Mucosa of descending colon (tissue), 3 donors: ENCODE data around the gene CIB1. TPM values are rescaled to one million over a fixed set of nuclear protein-coding genes. Genes with fewer than 3 reads are reported as not detected.
"Not testable (repeated sequence)": the region's sequence is repeated elsewhere in the genome, so short reads cannot be mapped to it uniquely, and the experiment has no call there.

Experiments used
- ATAC-seq: fragments of 200-7000 bp; cut with Tn5 transposase; one replicate; pipeline ENCODE4 v1.9.1; 2020; ENCODE audit warnings: mild to moderate bottlenecking, moderate library complexity
- DNase-seq, 3 donors: peaks; one replicate each; pipeline ENCODE4 v3.0.0-alpha.2; 2020
- H3K36me3 ChIP-seq: fragments of 200-600 bp; one replicate; pipeline ENCODE4 v1.8.0; 2021; ENCODE audit warnings: low read depth, mild to moderate bottlenecking
- H3K4me1 ChIP-seq: fragments of 200-600 bp; one replicate; pipeline ENCODE4 v1.8.0; 2021; ENCODE audit warnings: low read depth, mild to moderate bottlenecking
- H3K4me3 ChIP-seq: fragments of 200-600 bp; one replicate; pipeline ENCODE4 v1.8.0; 2021; ENCODE audit warnings: mild to moderate bottlenecking
- H3K9me3 ChIP-seq: fragments of 200-600 bp; one replicate; pipeline ENCODE4 v1.8.0; 2021; ENCODE audit warnings: mild to moderate bottlenecking
- intact Hi-C, 2 donors: fragments of 100-400 bp; cut with DNase I in 1 of 2; cut with micrococcal nuclease in 1 of 2; formaldehyde crosslinking; loops; one replicate each; pipeline versions ENCODE4 v1.11.0 to v1.11.1; 2022; cut with DNase I, micrococcal nuclease
- total RNA-seq, 3 donors: library from RNA; stranded (reverse); fragmentation: NEBNext Ultra II Directional in 2 of 3; extraction: Animal tissue kit (Norgen Biotek cat#: 25700) in 2 of 3; gene quantifications; one replicate each; pipeline versions ENCODE4 v1.2.1 to v1.2.4, GENCODE V29; 2021 to 2023
- TF ChIP-seq, protein P1 (sequence below): fragments of 200-600 bp; IDR thresholded peaks from one replicate; pipeline ENCODE4 v1.8.0; 2022; ENCODE audit warnings: antibody characterized with exemption, mild to moderate bottlenecking
- donor health status: DM: no; HTN: no; CAD: no; lungs with moderate emphysema.
- donor health status: DM: no; HTN: no; CAD: no.
- donor health status: DM: no; HTN: yes; CAD: no.

The CIB1 gene
- total RNA-seq, 3 donors from 2014 or later = 126 to 273 (median 209) TPM

DNA sequence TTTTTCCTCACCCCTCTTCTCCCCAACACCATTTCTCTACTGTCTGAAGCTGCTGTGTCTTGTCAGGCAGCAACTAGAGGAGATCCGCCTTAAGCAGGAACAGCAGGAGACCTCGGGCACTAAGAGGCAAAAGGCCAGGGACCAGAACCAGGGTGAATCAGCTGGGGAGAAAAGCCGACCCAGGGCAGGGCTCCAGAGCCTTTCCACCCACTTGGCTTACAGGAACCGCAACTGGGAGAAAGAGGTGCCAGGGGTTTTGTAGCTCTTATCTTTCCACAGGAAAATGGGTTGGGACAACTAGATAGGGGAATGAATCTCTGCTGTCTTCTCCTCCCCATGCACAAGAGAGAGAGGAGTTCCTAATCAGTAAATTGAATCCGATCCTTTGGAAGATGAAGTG is 28.7 kb upstream of the CIB1 start:
- TF ChIP-seq, protein P1, sequence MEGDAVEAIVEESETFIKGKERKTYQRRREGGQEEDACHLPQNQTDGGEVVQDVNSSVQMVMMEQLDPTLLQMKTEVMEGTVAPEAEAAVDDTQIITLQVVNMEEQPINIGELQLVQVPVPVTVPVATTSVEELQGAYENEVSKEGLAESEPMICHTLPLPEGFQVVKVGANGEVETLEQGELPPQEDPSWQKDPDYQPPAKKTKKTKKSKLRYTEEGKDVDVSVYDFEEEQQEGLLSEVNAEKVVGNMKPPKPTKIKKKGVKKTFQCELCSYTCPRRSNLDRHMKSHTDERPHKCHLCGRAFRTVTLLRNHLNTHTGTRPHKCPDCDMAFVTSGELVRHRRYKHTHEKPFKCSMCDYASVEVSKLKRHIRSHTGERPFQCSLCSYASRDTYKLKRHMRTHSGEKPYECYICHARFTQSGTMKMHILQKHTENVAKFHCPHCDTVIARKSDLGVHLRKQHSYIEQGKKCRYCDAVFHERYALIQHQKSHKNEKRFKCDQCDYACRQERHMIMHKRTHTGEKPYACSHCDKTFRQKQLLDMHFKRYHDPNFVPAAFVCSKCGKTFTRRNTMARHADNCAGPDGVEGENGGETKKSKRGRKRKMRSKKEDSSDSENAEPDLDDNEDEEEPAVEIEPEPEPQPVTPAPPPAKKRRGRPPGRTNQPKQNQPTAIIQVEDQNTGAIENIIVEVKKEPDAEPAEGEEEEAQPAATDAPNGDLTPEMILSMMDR = no peak
- no peaks in the 10 kb centered on the region for H3K9me3 ChIP-seq
- intact Hi-C loops = no loop called here
- H3K36me3 ChIP-seq = no peaks in the 10 kb centered on the region
- ATAC-seq (no peak), DNase-seq (peak in 1 of 3 donors; percentile 35)
- H3K4me3 ChIP-seq = no peak overlapping the region
- H3K4me1 ChIP-seq = peaks cover 14% of the 10 kb centered on the region

DNA sequence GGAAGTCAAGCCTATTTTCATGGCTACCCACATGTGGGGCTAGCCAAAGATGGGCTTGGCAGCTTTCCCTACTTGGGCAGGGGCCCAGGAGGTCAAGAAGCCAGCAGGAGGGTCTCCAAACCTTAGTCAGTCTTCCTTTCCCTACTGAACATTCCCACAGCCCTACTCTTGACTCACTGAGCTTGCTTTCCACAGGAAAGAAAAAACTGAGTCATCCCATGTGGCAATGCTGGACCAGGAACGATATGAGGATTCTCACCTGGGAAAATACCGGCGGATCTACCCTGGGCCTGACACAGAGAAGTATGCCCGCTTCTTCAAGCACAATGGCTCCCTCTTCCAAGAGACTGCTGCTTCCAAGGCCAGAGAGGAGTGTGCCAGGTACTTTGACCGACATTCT is 28.1 kb upstream of the CIB1 start:
- peaks cover 8% of the 10 kb centered on the region for H3K4me1 ChIP-seq
- H3K4me3 ChIP-seq = no peak overlapping the region
- peak in 1 of 3 donors; percentile 25 for DNase-seq
- intact Hi-C loops = no loop called here
- ATAC-seq = peak; percentile 0
- H3K9me3 ChIP-seq = no peaks in the 10 kb centered on the region
- TF ChIP-seq, protein P1 = no peak
- no peaks in the 10 kb centered on the region for H3K36me3 ChIP-seq

DNA sequence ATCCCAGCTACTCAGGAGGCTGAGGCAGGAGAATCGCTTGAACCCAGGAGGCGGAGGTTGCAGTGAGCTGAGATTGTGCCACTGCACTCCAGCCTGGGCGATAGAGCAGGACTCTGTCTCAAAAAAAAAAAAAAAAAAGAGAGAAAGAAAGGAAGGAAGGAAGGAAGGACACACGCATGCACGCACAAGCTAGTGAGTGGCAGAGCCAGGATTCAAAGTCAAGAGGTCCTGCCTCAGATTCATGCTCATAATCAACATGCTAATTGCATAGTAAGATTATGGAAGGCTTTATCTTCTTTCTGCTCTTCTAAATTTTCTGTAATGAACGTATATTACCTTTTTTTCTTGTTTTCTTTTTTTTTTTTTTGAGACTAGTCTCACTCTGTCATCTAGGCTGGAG is 27.0 kb upstream of the CIB1 start:
- DNase-seq, intact Hi-C loops, H3K4me1 ChIP-seq, H3K36me3 ChIP-seq, ATAC-seq, H3K4me3 ChIP-seq, H3K9me3 ChIP-seq: not testable (repeated sequence)

DNA sequence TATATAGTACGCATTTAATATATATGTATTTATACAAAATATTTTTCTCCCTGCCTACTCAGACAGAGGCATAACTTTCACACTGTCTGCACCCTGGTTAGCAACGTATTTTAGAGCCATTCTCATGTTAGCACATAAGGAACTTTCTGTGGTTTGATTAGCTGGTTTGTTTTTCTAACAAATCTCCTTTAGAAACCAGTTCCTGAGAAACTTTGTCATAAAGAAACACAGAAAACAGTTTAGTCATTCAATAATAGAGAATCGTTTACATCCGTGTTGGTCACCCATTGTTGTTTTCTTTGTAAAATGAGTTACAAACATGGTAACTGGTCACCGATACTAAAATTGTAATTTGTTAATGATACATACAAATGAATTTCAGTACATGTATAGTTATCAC is 25.8 kb upstream of the CIB1 start:
- H3K4me1 ChIP-seq = peaks cover 4% of the 10 kb centered on the region
- H3K4me3 ChIP-seq = no peak overlapping the region
- intact Hi-C loops = no loop called here
- no peak for ATAC-seq
- H3K9me3 ChIP-seq = no peaks in the 10 kb centered on the region
- TF ChIP-seq, protein P1 = no peak
- DNase-seq = no peak
- no peaks in the 10 kb centered on the region for H3K36me3 ChIP-seq

DNA sequence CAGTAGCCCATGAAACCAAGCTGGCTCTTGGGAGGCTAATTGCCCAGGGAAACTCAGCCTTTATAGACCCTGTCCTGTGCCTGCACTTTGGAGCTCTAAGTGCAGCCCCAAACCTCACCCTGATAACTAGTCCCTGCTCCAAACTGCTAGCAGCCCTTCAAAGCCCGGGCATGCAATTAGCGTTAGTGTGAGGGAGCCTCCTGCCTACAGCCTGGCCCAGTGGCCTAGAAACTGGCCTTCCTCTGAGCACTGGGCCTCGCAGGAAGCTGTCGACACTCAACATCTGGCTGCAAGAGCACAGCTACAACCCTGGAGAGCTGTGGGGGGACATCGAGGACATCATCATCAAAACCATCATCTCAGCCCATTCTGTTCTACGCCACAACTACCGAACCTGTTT is 24.0 kb upstream of the CIB1 start:
- no peaks in the 10 kb centered on the region for H3K36me3 ChIP-seq
- TF ChIP-seq, protein P1 = no peak
- H3K9me3 ChIP-seq = no peaks in the 10 kb centered on the region
- intact Hi-C loops = no loop called here
- no peaks in the 10 kb centered on the region for H3K4me1 ChIP-seq
- DNase-seq = peak in 1 of 3 donors; percentile 7
- no peak overlapping the region for H3K4me3 ChIP-seq
- ATAC-seq = no peak

DNA sequence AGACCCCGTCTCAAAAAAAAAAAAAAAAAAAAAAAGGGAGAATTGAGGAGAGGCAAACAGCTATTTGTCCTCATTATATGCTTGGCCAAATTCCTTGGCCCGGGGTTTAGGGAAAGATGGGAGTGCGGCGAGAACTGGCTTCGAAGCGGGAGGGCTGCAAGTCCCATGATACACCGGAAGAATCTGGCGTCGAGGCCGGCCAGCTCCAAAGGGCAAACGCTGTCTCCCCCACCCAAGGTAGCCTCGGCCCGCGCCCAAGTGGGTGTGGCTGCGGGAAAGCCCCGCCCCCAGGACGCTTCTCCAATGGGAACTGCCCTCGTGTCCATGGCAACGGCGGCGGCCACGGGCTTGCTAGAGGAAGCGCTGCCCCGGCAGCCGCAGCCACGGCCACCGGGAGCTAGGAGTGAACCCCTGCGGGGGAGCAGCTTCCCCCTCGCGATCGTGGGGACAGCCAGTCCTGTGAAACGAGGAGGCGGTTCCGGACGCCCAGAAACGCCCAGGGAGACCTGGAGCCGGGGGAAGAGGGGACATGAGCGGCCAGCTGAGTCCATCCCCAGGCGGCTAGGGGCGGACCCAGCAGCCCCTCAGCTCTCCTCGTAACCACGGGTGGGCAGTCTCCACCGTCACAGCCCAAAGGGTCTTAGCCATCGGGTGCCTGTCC is 15.6 kb upstream of the CIB1 start, which contains the start of gene TTLL13:
Gene TTLL13, plus strand, starts transcription at position 354 of the 661 bp plus-strand sequence. CDS start 1,075 bp downstream, outside the sequence.
- peak; percentile 98 to 100 (median 98) for DNase-seq
- Histone ChIP-seq H3K36me3 (no peaks in the 10 kb centered on the region), H3K9me3 (no peaks in the 10 kb centered on the region), H3K4me3 (peak within 1 kb of the TSS; percentile 6), H3K4me1 (peaks cover 15% of the 10 kb centered on the region)
- peak; percentile 98 for ATAC-seq
- intact Hi-C loops = no loop called here
- TF ChIP-seq, protein P1 = no peak
